Globus pallidus (tissue), 1 donor: ENCODE results near the gene NELL1.
"Not testable (repeated sequence)": the region's sequence is repeated elsewhere in the genome, so short reads cannot be mapped to it uniquely, and the experiment has no call there.

Experiments
- DNase-seq: peaks from one replicate; pipeline ENCODE4 v3.0.0-alpha.2; 2015; ENCODE audit warnings: low spot score

The NELL1 gene

DNA sequence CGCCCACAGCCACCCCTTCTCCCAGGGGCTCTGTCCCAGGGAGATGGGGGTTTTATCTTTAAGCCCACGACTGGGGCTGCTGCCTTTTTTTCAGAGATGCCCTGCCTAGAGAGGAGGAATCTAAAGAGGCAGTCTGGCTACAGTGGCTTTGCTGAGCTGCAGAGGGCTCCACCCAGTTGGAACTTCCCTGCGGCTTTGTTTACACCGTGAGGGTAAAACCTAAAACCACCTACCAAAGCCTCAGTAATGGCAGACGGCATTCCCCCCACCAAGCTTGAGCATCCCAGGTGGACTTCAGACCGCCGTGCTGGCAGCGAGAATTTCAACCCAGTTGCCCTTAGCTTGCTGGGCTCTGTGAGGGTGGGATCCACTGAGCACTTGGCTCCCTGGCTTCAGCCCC is 535.8 kb downstream of the NELL1 start:
- no peak for DNase-seq

DNA sequence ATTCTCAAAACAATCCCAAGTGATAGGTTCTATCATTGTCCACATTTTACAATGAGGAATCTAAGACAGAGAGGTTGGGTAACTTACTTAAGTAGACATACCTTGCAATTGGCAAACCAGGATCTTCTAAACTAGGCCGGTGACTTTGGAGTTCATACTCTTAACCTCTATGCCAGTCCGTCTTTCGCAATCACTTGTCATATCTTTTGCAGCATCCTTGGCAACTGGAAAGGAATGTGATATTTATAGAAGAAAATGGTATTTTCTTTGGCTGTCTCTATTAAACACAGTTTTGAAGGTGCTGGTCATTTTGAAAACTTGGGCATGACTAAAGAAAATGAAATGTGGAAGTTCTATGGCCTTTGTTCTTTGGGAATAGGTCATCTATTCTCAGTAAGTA is 556.5 kb downstream of the NELL1 start:
- DNase-seq, result no peak

GRCh38 chr11:21229224-21229623 is 559.8 kb downstream of the NELL1 start:
- DNase-seq, result no peak

- no peak for DNase-seq
Measured at GRCh38 chr11:21250196-21250595, 580.8 kb downstream of the NELL1 start.

DNA sequence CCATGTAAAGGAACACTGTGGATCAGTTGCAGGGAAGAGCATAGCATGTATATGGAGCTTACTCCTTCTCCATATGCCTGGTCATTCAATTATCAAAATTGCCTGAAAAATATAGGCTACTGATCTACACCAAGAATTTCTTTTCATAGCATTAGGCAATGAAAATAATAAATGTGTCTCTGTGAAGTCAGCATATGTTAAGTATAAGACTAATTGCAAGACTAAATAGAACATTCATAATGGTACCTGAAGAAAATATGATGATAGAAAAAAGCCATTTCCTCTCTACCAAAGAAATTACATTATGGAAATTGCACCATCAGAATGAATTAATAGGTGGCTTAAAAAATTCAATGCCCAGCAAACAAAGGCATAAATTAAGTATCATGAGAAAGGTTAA is 584.7 kb downstream of the NELL1 start:
- DNase-seq, result no peak

DNA sequence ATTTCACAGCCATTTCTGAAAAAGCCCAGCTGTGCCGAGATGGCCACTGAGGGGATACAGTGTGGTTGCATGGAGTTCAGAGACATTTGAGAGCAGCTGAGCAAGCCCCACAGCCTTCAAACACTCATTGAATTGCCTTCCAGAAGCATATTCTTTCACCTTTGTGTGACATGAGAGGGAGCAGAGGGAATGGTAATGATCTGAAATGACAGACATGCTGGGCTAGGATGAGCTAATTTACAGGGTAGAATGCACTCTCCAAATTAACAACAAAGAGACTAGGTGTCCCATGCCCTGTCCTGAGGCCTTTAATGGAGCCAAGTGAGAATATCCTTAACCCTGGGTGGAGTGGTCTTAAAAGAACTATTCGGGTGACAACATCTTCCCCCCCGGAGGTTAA is 585.4 kb downstream of the NELL1 start:
- DNase-seq, result no peak

DNA sequence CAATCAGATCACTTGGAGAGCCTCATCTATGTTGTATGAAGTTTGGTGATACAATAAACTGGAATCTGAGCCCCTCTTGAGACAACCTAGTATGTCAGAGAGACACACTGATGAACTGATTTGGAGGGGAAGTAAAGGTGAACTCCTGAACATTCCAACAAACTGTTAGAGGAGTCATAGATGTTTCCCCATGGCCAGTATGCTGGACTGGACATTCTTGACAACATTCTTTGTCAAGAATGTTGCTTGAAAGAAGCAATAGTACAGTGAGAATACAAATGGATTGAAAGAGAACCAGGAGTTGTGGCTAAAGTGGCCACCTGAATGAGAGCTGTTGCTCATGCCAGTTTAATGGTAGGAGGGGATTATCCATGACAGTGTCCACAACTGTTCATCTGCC is 588.1 kb downstream of the NELL1 start:
- DNase-seq, result no peak

- DNase-seq, result no peak
Measured at GRCh38 chr11:21258414-21258813, 589.0 kb downstream of the NELL1 start.

- DNase-seq, result no peak
Measured at GRCh38 chr11:21260101-21260500, 590.7 kb downstream of the NELL1 start.

DNA sequence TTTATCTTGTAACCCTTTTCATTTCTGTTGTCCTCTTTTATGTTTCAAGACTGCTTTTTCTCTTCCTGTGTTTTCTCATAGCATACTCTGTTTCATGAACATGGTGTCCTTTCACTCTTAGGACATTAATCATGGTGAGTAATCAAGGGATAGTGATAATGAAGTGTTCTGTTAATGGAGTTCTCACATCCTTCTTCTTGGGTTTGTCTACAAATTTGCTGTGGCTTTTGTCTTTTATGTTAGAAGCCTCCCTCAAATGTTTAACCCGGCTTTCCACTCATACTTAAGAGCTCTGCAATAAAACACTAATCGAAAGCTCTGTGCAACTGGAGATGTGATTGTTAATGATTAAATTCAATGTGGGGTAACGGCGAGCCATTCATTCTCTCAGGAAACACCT is 593.6 kb downstream of the NELL1 start:
- no peak for DNase-seq

DNA sequence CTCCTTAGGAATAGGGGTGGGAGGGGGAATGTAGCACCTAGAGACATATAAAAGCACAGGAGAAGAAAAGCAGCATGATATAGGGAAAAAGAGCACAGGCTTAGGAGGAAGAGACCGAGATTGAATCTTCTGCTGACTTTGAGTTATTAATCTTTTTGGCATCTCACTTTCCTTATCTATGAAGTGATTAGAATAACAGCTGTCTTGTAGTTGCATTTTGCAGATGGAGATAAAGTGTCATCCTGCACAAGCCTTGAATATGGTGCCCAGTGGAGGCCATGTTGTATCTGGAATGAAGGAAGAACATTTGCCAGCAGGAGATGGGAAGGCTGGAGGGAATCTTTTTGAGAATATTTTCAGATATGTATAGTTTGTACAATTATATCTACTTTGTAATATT is 594.7 kb downstream of the NELL1 start:
- no peak for DNase-seq

GRCh38 chr11:21268036-21268435 is 598.6 kb downstream of the NELL1 start:
- no peak for DNase-seq

DNA sequence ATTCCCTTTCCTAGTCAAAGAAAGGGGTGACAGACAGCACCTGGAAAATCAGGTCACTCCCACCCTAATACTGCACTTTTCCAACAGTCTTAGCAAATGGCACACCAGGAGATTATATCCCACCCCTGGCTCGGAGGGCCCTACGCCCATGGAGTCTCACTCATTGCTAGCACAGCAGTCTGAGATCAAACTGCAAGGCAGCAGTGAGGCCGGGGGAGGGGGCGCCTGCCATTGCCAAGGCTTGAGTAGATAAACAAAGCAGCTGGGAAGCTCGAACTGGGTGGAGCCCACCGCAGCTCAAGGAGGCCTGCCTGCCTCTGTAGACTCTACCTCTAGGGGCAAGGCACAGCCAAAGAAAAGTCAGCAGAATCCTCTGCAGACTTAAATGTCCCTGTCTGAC is 602.8 kb downstream of the NELL1 start:
- not testable (repeated sequence) for DNase-seq

DNA sequence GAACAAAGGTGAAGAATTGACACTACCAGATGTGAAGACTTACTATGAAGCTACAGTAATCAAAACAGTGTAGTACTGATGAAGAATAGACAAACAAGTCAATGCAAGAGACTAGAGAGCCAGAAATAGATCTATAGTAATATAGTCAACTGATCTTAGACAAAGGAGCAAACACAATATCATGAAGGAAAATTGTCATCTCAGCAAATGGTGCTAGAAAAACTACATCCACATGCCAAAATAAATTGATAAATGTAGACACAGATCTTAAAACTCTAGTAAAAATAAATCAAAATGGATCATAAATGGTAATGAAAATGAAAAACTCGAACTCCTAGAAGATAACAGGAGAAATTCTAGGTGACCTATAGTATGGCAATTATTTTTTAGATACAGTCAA is 609.5 kb downstream of the NELL1 start:
- no peak for DNase-seq

GRCh38 chr11:21285104-21285503 is 615.7 kb downstream of the NELL1 start:
- no peak for DNase-seq

DNA sequence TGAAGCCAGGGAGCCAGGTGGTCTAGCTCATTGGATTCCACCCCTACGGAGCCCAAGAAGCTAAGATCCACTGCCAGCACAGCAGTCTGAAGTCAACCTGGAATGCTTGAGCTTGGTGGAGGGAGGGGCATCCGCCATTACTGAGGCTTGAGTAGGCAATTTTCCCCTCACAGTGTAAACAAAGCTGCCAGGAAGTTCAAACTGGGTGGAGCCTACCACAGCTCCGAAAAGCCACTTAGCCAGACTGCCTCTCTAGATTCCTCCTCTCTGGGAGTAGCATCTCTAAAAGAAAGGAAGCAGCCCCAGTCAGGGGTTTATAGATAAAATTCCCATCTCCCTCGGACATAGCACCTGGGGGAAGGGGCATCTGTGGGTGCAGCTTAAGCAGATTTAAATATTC is 620.3 kb downstream of the NELL1 start:
- DNase-seq, result no peak

DNA sequence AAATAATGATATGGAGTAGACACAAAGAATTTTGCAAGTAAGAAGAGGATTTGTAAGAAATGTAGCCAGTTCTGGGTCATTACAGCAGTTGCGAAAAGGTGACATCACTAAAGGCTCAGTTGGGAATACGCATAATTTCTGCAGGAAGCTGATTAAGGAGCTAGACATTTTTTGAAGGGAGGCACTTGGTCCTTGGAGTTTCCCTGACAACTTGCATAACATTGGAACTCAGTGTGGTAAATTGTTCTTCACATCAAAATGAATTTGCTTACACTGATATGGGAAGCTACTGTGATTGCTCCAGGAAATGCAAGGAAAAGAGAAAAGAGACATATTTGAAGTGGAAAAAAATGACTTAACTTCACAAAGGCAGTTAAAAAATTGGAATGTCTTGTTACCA is 626.1 kb downstream of the NELL1 start:
- no peak for DNase-seq

GRCh38 chr11:21301981-21302380 is 632.6 kb downstream of the NELL1 start:
- DNase-seq, result no peak

- no peak for DNase-seq
Measured at GRCh38 chr11:21306739-21307358, 637.5 kb downstream of the NELL1 start.

DNA sequence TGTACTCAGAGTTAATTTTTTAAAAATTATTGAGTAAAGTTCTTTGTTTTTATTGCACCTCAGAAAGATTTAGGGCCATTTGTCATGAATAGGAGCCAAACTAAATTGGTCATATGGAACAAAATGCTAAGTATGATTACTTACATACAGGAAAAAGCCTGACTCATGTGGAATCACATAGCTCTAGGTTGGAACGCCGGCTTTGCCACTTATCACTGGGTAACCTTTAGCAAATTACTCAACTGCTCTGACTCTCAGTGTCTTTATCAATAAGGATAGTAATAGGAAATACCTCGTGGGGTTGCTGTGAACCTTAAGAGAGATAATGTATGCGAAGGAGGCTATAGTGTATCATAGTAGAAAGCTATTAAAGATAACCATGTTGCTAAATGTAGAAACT is 638.5 kb downstream of the NELL1 start:
- DNase-seq, result no peak

GRCh38 chr11:21316591-21316990 is 647.2 kb downstream of the NELL1 start:
- DNase-seq, result no peak

DNA sequence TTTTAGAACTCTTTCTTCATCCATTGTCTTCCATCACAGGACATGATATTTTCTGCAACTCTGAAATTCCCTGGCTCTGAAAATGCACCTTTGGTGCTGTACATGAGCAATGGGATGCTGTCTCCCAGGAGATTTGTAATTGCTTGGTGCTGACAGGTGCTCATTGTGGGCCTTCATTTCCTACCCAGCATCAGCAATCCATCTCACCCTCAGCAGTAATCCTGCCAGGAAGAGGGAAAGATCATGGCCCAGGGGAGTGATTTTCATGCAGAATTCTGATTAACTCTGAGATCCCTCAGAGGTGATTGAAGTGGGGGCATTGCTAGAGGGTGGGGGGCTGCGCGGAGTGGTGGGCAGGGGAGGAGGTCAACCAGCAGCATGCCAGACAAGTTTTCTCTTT is 651.7 kb downstream of the NELL1 start:
- DNase-seq, result no peak

GRCh38 chr11:21321530-21321929 is 652.1 kb downstream of the NELL1 start:
- DNase-seq, result no peak

DNA sequence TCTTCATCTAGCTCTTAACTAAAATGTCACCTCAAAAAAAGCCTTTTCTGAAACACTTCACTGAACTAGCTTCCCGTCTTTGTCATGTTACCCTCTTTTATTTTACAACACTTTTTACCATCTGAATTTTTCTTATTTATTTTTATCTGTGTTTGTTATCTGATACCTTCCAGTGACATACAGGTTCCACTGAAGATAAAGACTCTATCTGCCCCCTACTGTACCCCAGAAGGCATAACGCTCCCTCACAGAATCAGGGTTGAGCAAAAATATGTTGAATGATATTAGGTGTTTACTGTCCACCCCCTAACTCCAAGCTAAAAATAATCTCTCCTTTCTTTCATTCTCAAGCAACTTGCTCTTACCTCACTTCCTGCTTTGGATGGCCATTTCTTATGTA is 654.2 kb downstream of the NELL1 start:
- no peak for DNase-seq

DNA sequence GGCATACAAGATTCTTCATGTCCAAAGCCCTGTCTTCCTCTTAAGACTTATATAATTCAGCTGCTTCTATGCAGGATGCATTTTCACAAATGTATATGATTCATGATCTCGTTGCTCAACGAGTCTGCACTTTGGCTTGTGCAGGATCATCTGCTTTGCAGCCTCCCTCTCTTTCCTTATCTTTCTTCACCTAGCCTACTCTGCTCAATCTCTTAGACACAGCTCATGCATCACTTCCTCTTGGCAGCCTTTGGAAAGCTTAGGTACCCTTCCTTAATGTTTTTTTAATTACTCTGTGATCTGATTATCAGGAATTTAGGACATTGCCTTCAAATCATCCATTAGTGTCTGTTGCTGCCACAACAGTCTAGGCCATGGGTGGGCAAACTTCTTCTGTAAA is 673.8 kb downstream of the NELL1 start:
- DNase-seq, result no peak
